Endothelial cell of umbilical vein (primary cell): ENCODE data around the gene DSCAML1.

Experiments used
- CTCF ChIP-seq, 2 donors: IDR thresholded peaks; 1 replicate in 1 of 2; 2 replicates in 1 of 2; pipeline ENCODE4 v1.5.1; 2011; ENCODE audit warnings: low read length in 2 of 2, mild to moderate bottlenecking in 2 of 2, moderate library complexity in 2 of 2, control low read depth in 1 of 2, inconsistent platforms in 1 of 2, low read depth in 1 of 2; ENCODE audit not compliant: insufficient read depth in 1 of 2; ENCODE audit errors: extremely low read depth in 1 of 2
- EZH2 ChIP-seq: IDR thresholded peaks from 2 replicates; pipeline ENCODE4 v1.6.1; 2012; ENCODE audit warnings: borderline replicate concordance, low read depth, mild to moderate bottlenecking, moderate library complexity, low read length, inconsistent platforms; ENCODE audit not compliant: severe bottlenecking
- FOS ChIP-seq: IDR thresholded peaks from 2 replicates; pipeline ENCODE4 v1.6.1; 2011; ENCODE audit warnings: mild to moderate bottlenecking, low read length, moderate library complexity, borderline replicate concordance; ENCODE audit not compliant: insufficient read depth
- GATA2 ChIP-seq: IDR thresholded peaks from 2 replicates; pipeline ENCODE4 v1.7.0; 2011; ENCODE audit warnings: low read depth, mild to moderate bottlenecking, moderate library complexity, mixed read lengths, low read length; ENCODE audit not compliant: insufficient read length, insufficient read depth
- JUN ChIP-seq: IDR thresholded peaks from 2 replicates; pipeline ENCODE4 v1.6.1; 2011; ENCODE audit warnings: borderline replicate concordance, low read depth; ENCODE audit not compliant: insufficient read length, insufficient read depth
- MAX ChIP-seq: IDR thresholded peaks from 2 replicates; pipeline ENCODE4 v1.6.1; 2011; ENCODE audit not compliant: insufficient read depth, insufficient read length
- MYC ChIP-seq: IDR thresholded peaks from one replicate; pipeline ENCODE4 v1.6.1; 2011; ENCODE audit warnings: mild to moderate bottlenecking, low read depth, low read length
- POLR2A ChIP-seq: IDR thresholded peaks from 2 replicates; pipeline ENCODE4 v1.6.1; 2012; ENCODE audit warnings: low read depth, mild to moderate bottlenecking, control low read depth, low read length
- POLR2AphosphoS5 ChIP-seq: IDR thresholded peaks from 2 replicates; pipeline ENCODE4 v1.6.1; 2012; ENCODE audit warnings: low read depth, mild to moderate bottlenecking, control low read depth, low read length, moderate library complexity; ENCODE audit not compliant: insufficient read depth

GRCh38 chr11:117562136-117562535 lies 234.9 kb downstream of the DSCAML1 start:
- no peak for TF ChIP-seq MYC
- no peak for TF ChIP-seq EZH2
- TF ChIP-seq POLR2AphosphoS5 = no peak
- no peak for TF ChIP-seq CTCF (IDR thresholded peaks at IDR 0.05; ENCODE audit: extremely low read depth in 1 of 2, insufficient read depth in 1 of 2, low read depth in 1 of 2, low read length in 2 of 2)
- no peak for TF ChIP-seq JUN
- no peak for TF ChIP-seq POLR2A
- TF ChIP-seq MAX = no peak
- TF ChIP-seq FOS = no peak
- TF ChIP-seq GATA2 = no peak
